ENCODE results near the gene KRTAP10-11. TPM values are rescaled to one million over a fixed set of nuclear protein-coding genes. Genes with fewer than 3 reads are reported as not detected.

KRTAP10-11 gene
- total RNA-seq, 1 experiment from 2014 or later: not detected

- TF ChIP-seq ATF6 (CRISPR knock-in tag; IDR thresholded peaks at IDR 0.05) (no peak), IRF1 (CRISPR knock-in tag; IDR thresholded peaks at IDR 0.05) (no peak), JAZF1 (CRISPR knock-in tag; IDR thresholded peaks at IDR 0.05) (no peak)
Measured at GRCh38 chr21:44691686-44692085, 45.5 kb downstream of the KRTAP10-11 start (continued).

GRCh38 chr21:44692798-44693512 is 46.7 kb downstream of the KRTAP10-11 start:
- H3K4me3 Mint-ChIP-seq: no peak overlapping the region
- no peak overlapping the region for H3K27ac Mint-ChIP-seq
- TF ChIP-seq GTF2I (CRISPR knock-in tag; conservative IDR thresholded peaks at IDR 0.05) (peak; percentile 58), ESRRA (CRISPR knock-in tag; IDR thresholded peaks at IDR 0.05; ENCODE audit: borderline replicate concordance) (no peak), SP1 (CRISPR knock-in tag; conservative IDR thresholded peaks at IDR 0.05) (no peak), OVOL2 (CRISPR knock-in tag; IDR thresholded peaks at IDR 0.05; ENCODE audit: borderline replicate concordance) (no peak), ELF4 (CRISPR knock-in tag; IDR thresholded peaks at IDR 0.05; ENCODE audit: low read depth) (no peak)
- DNase-seq (ENCODE audit: low spot score) (no peak), ATAC-seq (no peak)
- POLR2A ChIA-PET: interaction anchor here (0.7 kb wide), 1 partner anchor 142 kb away, joined by 3 read pairs; no protein-coding TSS in a partner anchor
- H3K4me1 Mint-ChIP-seq: peaks cover 35% of the 10 kb centered on the region
- H3K27me3 Mint-ChIP-seq (ENCODE audit: low read depth): peaks cover under 1% of the 10 kb centered on the region; the same call in 1 of the 2 replicates
- H3K36me3 Mint-ChIP-seq: peaks cover 23% of the 10 kb centered on the region
- CTCF ChIA-PET: no interaction called here
- H3K9me3 Mint-ChIP-seq: peaks cover 22% of the 10 kb centered on the region

- ChIA-PET POLR2A (no interaction called here), CTCF (no interaction called here)
- no peak overlapping the region for H3K27ac Mint-ChIP-seq
- peaks cover 4% of the 10 kb centered on the region for H3K27me3 Mint-ChIP-seq (ENCODE audit: low read depth)
- peaks cover 22% of the 10 kb centered on the region for H3K9me3 Mint-ChIP-seq
- H3K4me3 Mint-ChIP-seq: no peak overlapping the region
- peaks cover 23% of the 10 kb centered on the region for H3K36me3 Mint-ChIP-seq
- H3K4me1 Mint-ChIP-seq: peaks cover 46% of the 10 kb centered on the region
- DNase-seq (ENCODE audit: low spot score) (no peak), ATAC-seq (no peak)
- no peak for TF ChIP-seq MXD4 (CRISPR knock-in tag; IDR thresholded peaks at IDR 0.05; ENCODE audit: borderline replicate concordance)
Measured at GRCh38 chr21:44694776-44695175, 48.6 kb downstream of the KRTAP10-11 start.

DNA sequence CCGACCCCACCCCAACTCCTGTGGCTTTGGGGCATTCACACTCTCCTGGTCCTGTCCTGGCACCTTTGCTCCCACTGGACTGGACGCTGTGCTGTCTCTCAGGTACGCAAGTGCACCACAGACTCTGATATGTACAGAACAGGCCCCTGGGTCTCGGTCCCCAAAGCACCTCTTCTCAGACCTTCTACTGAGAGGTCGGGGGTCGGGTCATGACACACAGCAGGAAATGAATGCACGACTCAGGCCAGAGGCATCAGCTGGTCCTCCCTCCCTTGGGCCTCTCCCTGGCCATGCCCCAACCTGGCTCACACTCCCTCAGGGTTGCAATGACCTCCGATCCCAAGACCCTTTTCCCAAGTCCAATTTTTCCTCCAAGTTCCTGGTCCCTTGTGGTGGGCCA is 49.0 kb downstream of the KRTAP10-11 start:
- ATAC-seq (no peak), DNase-seq (ENCODE audit: low spot score) (no peak)
- Mint-ChIP-seq H3K36me3 (peaks cover 20% of the 10 kb centered on the region), H3K4me1 (peaks cover 50% of the 10 kb centered on the region), H3K27ac (no peak overlapping the region), H3K27me3 (ENCODE audit: low read depth) (peaks cover 4% of the 10 kb centered on the region), H3K9me3 (peaks cover 22% of the 10 kb centered on the region), H3K4me3 (no peak overlapping the region)
- ChIA-PET POLR2A (no interaction called here), CTCF (no interaction called here)
- TF ChIP-seq, protein P1, sequence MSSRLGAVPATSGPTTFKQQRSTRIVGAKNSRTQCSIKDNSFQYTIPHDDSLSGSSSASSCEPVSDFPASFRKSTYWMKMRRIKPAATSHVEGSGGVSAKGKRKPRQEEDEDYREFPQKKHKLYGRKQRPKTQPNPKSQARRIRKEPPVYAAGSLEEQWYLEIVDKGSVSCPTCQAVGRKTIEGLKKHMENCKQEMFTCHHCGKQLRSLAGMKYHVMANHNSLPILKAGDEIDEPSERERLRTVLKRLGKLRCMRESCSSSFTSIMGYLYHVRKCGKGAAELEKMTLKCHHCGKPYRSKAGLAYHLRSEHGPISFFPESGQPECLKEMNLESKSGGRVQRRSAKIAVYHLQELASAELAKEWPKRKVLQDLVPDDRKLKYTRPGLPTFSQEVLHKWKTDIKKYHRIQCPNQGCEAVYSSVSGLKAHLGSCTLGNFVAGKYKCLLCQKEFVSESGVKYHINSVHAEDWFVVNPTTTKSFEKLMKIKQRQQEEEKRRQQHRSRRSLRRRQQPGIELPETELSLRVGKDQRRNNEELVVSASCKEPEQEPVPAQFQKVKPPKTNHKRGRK (CRISPR knock-in tag; IDR thresholded peaks at IDR 0.05; ENCODE audit: borderline replicate concordance): no peak
- TF ChIP-seq OVOL2 (CRISPR knock-in tag; IDR thresholded peaks at IDR 0.05; ENCODE audit: borderline replicate concordance) (no peak), KAT7 (CRISPR knock-in tag; IDR thresholded peaks at IDR 0.05; ENCODE audit: borderline replicate concordance) (no peak), HMGA2 (CRISPR knock-in tag; IDR thresholded peaks at IDR 0.05) (no peak), IRF1 (CRISPR knock-in tag; IDR thresholded peaks at IDR 0.05) (no peak), PREB (CRISPR knock-in tag; IDR thresholded peaks at IDR 0.05; ENCODE audit: borderline replicate concordance) (no peak), E2F1 (CRISPR knock-in tag; IDR thresholded peaks at IDR 0.05) (no peak), MXD4 (CRISPR knock-in tag; IDR thresholded peaks at IDR 0.05; ENCODE audit: borderline replicate concordance) (no peak), NR3C1 (CRISPR knock-in tag; conservative IDR thresholded peaks at IDR 0.05; ENCODE audit: low read depth) (no peak), SP1 (CRISPR knock-in tag; conservative IDR thresholded peaks at IDR 0.05) (no peak)
- TF ChIP-seq, protein P2, sequence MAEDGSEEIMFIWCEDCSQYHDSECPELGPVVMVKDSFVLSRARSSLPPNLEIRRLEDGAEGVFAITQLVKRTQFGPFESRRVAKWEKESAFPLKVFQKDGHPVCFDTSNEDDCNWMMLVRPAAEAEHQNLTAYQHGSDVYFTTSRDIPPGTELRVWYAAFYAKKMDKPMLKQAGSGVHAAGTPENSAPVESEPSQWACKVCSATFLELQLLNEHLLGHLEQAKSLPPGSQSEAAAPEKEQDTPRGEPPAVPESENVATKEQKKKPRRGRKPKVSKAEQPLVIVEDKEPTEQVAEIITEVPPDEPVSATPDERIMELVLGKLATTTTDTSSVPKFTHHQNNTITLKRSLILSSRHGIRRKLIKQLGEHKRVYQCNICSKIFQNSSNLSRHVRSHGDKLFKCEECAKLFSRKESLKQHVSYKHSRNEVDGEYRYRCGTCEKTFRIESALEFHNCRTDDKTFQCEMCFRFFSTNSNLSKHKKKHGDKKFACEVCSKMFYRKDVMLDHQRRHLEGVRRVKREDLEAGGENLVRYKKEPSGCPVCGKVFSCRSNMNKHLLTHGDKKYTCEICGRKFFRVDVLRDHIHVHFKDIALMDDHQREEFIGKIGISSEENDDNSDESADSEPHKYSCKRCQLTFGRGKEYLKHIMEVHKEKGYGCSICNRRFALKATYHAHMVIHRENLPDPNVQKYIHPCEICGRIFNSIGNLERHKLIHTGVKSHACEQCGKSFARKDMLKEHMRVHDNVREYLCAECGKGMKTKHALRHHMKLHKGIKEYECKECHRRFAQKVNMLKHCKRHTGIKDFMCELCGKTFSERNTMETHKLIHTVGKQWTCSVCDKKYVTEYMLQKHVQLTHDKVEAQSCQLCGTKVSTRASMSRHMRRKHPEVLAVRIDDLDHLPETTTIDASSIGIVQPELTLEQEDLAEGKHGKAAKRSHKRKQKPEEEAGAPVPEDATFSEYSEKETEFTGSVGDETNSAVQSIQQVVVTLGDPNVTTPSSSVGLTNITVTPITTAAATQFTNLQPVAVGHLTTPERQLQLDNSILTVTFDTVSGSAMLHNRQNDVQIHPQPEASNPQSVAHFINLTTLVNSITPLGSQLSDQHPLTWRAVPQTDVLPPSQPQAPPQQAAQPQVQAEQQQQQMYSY (CRISPR knock-in tag; IDR thresholded peaks at IDR 0.05): no peak
